Memory B cell (primary cell): ENCODE data around the gene GBX1.
A peak's percentile ranks its signal among the peaks of the same experiment; 100 is the strongest.

Source experiments
- ATAC-seq: fragments of 150-1000 bp; cut with Tn5 transposase; 2 replicates; pipeline ENCODE4 v1.10.0; 2021; ENCODE audit warnings: low read depth, mild to moderate bottlenecking, moderate library complexity
- DNase-seq, 2 donors: peaks; one replicate each; pipeline ENCODE4 v3.0.0; 2022; ENCODE audit warnings: low spot score in 2 of 2
- H3K27ac Mint-ChIP-seq: one replicate; pipeline ENCODE4 v1.8.0; 2022; ENCODE audit warnings: mild to moderate bottlenecking, moderate library complexity, mixed read lengths
- H3K27me3 Mint-ChIP-seq: one replicate; pipeline ENCODE4 v1.8.0; 2022; ENCODE audit warnings: mixed read lengths
- H3K36me3 Mint-ChIP-seq: one replicate; pipeline ENCODE4 v1.8.0; 2022; ENCODE audit warnings: mild to moderate bottlenecking, mixed read lengths
- H3K4me1 Mint-ChIP-seq: one replicate; pipeline ENCODE4 v1.8.0; 2022; ENCODE audit warnings: mixed read lengths
- H3K4me3 Mint-ChIP-seq: one replicate; pipeline ENCODE4 v1.8.0; 2022; ENCODE audit warnings: mild to moderate bottlenecking, moderate library complexity, mixed read lengths
- H3K9me3 Mint-ChIP-seq: one replicate; pipeline ENCODE4 v1.8.0; 2022; ENCODE audit warnings: mixed read lengths

The GBX1 gene

DNA sequence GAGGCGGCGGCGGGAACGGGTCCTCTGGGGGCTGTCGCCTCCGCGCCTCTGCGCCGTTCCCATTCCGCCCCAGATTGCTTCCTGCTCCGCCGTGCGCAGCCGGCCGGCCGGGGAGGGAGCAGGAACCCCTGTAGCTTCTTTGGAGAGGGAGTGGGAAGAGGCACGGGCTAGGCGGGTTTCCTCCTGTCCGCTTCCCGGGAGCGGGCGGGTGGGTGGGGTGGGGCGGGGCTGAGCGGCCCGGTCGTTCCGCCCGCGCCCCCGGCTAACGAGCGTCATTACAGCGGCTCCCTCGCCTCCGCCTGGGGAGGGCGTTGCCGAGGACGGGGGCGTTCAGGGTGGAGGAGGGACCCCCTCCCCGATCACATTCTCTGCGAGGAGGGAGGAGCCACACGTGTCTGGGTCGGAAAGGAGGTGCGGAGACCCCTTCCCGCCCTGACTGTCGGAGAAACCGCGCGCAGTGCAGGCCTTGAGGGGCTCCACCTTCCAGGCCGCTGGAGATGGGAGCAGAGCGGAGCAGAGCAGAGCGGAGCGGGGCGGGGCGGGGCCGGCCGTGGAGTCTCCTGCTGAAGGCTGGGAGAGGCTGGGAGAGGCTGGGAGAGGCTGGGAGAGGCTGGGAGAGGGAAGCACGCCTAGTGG, 41.5 kb downstream of the GBX1 start:
- no peak for ATAC-seq
- no peak for DNase-seq

DNA sequence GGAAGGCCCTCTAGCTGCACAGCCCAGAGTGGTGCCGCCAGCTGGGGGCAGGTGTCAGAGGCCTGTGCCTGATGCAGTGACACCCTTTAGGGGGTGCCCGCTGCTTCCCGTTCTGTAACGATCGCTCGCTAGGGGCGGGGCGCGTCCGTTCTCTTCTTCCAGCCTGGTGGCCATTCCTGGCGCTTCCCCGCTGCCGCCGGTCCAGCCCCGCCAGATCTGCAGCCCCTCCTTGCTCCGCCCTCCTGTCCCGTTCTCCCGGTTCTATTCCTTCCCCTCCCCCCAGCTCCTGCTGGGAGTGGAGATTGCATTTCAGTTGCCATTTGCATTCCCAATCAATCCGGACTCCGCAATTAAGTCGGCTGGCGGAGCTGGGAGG, 42.0 kb downstream of the GBX1 start:
- ATAC-seq (no peak), DNase-seq (no peak)
- Mint-ChIP-seq H3K27ac (no peak overlapping the region), H3K9me3 (no peaks in the 10 kb centered on the region), H3K36me3 (peaks cover 29% of the 10 kb centered on the region), H3K4me3 (no peak overlapping the region), H3K4me1 (peaks cover 4% of the 10 kb centered on the region), H3K27me3 (no peaks in the 10 kb centered on the region)

More for the DNA sequence above, 41.5 kb downstream of the GBX1 start:
- H3K9me3 Mint-ChIP-seq, result no peaks in the 10 kb centered on the region
- H3K4me3 Mint-ChIP-seq, result no peak overlapping the region
- H3K27me3 Mint-ChIP-seq, result no peaks in the 10 kb centered on the region
- H3K4me1 Mint-ChIP-seq, result peaks cover 4% of the 10 kb centered on the region
- no peak overlapping the region for H3K27ac Mint-ChIP-seq
- H3K36me3 Mint-ChIP-seq, result peaks cover 26% of the 10 kb centered on the region

DNA sequence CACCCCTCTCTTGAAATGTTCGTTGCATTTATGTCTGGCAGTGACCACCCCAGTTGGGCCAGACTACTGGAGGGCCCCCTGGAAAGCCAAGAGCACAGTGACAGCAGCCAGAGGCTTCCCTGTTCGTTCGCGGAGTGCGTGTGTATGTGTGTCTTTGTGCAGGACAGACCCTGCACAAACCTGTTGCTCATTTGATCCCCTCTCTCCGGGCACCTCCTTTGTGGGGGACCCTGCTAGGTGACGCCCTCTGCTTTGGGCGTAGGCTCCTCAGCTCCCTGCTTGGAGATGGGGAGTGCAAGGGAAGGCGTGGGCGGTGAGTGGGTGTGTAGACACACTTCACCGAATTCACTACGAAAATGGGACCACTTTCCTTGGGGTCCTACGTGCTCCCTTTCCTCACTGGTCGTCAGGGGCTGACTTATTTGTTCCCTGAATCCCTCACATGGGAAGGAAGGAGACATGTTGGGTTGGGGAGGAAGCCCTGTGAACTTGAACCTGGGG, 42.5 kb downstream of the GBX1 start:
- Mint-ChIP-seq H3K36me3 (peaks cover 28% of the 10 kb centered on the region), H3K27ac (no peak overlapping the region), H3K4me1 (peaks cover 4% of the 10 kb centered on the region), H3K9me3 (no peaks in the 10 kb centered on the region), H3K4me3 (no peak overlapping the region), H3K27me3 (no peaks in the 10 kb centered on the region)
- ATAC-seq, result no peak
- DNase-seq, result no peak

DNA sequence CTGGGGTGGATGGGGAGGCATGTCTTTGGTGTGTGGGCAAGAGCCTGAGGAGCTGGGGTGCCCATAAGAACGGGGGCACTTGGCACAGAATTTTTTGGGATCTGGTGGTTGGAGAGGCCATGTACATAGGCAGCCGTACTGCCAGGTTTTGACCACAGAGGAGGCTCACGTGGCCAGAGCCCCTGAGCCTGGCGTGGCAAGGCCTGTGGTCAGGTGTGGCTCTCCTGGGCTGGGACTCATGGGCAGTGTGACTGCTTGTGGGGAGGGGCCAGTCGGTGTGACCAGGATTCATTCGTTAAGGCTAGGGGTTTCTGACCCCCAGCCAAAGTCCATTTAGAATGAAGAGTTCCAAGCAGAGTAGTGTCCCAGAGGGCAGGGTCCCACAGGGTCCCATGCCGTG, 43.0 kb downstream of the GBX1 start:
- ATAC-seq (no peak), DNase-seq (no peak)
- Mint-ChIP-seq H3K27ac (no peak overlapping the region), H3K27me3 (no peaks in the 10 kb centered on the region), H3K4me3 (no peak overlapping the region), H3K9me3 (no peaks in the 10 kb centered on the region), H3K36me3 (peaks cover 27% of the 10 kb centered on the region), H3K4me1 (peaks cover 4% of the 10 kb centered on the region)

DNA sequence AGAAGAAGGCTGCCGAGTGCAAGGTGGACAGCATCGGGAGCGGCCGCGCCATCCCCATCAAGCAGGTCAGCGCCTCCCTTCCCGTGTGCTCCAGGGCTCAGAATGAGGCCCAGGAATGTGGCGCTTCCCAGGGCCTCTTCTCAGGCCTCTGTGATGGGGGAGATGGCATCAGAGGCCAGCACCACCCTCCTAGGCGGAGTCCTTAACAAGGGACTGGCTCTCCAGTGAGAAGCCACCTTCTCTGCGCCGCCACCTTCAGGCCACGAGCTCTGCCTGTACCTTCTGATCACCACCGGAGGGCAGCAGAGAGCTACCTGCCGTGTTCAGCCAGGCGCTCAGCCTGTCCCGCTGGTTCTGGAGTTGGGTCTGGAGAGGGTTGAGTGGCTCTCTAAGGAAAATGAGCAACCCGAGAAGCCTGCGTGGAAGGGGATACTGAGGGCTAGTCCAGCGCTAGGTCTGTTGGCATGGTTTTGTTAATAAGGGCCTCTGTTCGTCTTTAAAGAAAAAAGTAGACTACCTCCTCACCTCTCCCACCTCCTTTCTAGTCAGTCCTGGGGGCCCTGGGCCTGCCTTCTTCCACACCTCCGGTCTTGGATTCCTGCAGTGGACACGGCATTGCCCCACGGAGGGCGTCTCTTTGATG, 43.6 kb downstream of the GBX1 start:
- Mint-ChIP-seq H3K27ac (no peak overlapping the region), H3K9me3 (no peaks in the 10 kb centered on the region), H3K4me3 (no peak overlapping the region), H3K27me3 (no peaks in the 10 kb centered on the region), H3K36me3 (peaks cover 29% of the 10 kb centered on the region), H3K4me1 (peaks cover 4% of the 10 kb centered on the region)
- peak; percentile 83 to 88 for DNase-seq
- peak; percentile 98 for ATAC-seq

DNA sequence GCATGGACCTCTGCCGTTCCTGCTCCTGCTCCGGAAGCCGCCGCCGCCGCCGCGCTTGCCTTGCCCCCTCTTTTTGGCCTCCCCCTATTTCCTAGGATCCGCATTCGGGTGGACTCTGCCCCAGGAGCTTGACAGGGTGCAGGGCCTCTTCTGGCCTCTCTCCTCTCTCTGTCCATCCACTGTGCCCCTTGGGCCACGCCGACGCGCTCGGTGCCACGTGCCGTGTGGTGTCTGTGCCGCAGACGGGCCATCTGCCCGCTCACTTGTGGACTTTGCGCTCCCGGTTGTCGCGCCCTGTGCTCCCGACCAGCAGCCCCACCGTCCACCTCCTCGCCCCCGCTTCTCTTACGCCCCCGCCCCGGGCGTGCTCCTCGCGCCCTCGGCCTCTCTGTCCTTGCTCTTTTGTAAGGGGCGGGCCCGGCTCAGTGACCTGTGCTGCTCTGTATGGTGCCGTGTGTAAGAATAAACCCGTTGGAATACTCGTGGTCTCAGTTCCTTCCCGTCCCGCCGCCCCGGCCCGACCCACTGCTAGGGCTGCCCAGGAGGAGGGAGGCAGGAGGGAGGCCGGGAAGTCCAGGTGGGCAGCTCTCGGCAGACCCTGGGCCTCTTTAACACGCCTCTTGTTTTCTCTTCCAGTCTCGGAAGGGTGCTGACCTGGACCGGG, 44.2 kb downstream of the GBX1 start:
- Mint-ChIP-seq H3K36me3 (peaks cover 28% of the 10 kb centered on the region), H3K4me1 (peaks cover 4% of the 10 kb centered on the region), H3K27ac (no peak overlapping the region), H3K27me3 (no peaks in the 10 kb centered on the region), H3K9me3 (no peaks in the 10 kb centered on the region), H3K4me3 (no peak overlapping the region)
- ATAC-seq (no peak), DNase-seq (no peak)

DNA sequence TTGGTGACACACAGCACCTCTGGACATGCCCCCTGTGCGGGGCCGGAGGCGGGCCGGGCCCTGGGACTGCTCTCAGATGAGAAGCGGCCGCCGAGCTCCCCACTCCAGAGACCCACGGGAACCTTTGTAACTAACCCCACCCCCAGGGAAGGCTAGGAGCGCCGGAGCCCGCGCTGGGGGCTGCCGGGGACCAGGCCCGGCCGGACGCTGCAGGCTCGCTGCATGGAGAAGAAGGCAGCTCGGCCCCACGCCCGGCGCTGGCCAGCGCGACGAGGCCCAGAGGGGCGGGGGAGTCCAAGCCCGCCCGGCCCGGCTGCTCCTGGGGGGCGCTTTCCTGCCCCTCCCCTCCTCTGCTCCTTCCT, 44.7 kb downstream of the GBX1 start:
- Mint-ChIP-seq H3K36me3 (peaks cover 28% of the 10 kb centered on the region), H3K4me3 (no peak overlapping the region), H3K4me1 (peaks cover 4% of the 10 kb centered on the region), H3K9me3 (no peaks in the 10 kb centered on the region), H3K27me3 (no peaks in the 10 kb centered on the region), H3K27ac (no peak overlapping the region)
- DNase-seq (no peak), ATAC-seq (no peak)

DNA sequence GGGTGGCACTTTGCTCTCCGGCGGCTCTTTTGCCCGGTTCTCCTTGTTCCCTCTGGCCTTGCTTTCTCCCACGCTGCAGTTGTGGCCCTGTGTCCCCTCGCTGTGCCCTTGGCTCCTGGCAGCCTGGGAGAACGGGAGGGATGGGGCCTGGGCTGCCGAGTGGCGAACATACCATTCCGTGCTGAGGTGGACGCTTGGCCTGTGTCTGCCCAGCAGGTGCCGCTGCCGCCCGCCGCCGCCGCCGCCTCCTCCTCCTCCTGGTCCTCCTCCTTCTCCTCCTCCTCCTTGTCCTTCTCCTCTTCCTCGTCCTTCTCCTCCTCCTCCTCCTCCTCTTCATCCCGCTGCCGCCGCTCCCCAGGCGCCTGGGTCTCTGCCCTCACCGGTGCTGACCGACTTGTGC, 45.2 kb downstream of the GBX1 start:
- H3K36me3 Mint-ChIP-seq, result peaks cover 28% of the 10 kb centered on the region
- peaks cover 4% of the 10 kb centered on the region for H3K4me1 Mint-ChIP-seq

DNA sequence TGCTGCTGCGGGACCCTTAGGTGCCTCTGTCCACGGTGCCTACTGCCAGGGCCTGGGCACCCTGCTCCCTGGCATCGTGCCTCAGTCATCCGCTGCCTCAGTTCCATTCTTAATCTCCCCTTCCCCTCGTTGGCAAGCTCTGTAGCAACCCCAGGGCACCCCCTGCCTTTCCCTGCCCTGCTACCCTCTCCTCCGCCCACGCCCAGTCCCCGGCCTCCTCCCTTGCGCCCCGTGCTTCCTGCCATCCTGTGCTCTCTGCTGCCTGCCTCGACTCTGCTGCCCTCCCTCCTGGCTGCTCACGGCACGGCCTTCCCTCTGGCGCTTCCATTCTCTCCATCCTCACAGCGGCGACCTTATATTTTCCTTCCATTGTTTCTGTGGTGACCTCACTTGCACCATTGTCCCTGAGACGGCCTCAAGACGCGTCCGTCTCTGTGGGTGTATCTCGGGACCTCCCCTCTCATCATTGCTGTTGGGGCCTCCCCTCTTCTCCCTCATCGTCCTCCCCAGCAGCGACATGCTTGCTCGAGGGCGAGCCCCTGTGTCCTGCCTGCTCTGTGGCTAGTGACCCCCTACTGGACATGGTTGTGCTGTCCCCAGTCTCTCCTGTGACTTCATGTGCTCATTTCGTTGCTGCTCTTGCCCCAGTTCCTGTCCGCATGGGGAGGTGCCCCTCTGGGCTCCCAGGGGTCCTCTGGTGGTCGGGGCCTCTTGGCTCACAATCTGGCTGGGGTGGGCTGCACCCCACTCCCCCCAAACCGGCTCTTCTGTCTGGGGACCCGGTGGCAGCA, 45.9 kb downstream of the GBX1 start:
- no peaks in the 10 kb centered on the region for H3K27me3 Mint-ChIP-seq

More for the DNA sequence above, 45.2 kb downstream of the GBX1 start:
- no peak overlapping the region for H3K27ac Mint-ChIP-seq
- no peaks in the 10 kb centered on the region for H3K27me3 Mint-ChIP-seq
- H3K4me3 Mint-ChIP-seq, result no peak overlapping the region
- ATAC-seq, result no peak
- no peak for DNase-seq
- no peaks in the 10 kb centered on the region for H3K9me3 Mint-ChIP-seq

DNA sequence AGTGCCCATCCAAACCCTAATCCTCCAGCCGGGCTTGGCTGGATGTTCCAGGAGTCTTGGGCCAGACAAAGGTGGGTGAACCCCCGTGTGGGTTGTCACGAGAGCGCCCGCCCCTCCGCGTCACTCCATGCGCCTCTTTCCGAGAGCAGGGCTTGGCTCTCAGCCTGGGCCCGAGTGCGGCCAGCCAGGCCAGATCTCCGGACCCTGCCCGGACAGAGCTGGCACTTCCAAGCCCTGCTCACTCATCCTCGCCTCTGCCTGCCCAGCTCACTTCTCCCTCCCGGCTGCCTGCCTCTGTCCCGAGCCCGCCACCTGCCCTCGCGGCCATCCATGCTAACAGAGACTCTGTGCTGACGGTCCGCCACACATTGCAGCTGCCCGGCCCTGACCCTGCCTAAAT, 46.6 kb downstream of the GBX1 start:
- Mint-ChIP-seq H3K27me3 (no peaks in the 10 kb centered on the region), H3K36me3 (peaks cover 28% of the 10 kb centered on the region), H3K27ac (no peak overlapping the region), H3K4me1 (peaks cover 4% of the 10 kb centered on the region), H3K9me3 (no peaks in the 10 kb centered on the region), H3K4me3 (no peak overlapping the region)
- DNase-seq (no peak), ATAC-seq (no peak)

More for the DNA sequence above, 45.9 kb downstream of the GBX1 start:
- DNase-seq, result no peak
- Mint-ChIP-seq H3K4me1 (peaks cover 4% of the 10 kb centered on the region), H3K36me3 (peaks cover 28% of the 10 kb centered on the region), H3K27ac (no peak overlapping the region), H3K4me3 (no peak overlapping the region), H3K9me3 (no peaks in the 10 kb centered on the region)
- ATAC-seq, result no peak

DNA sequence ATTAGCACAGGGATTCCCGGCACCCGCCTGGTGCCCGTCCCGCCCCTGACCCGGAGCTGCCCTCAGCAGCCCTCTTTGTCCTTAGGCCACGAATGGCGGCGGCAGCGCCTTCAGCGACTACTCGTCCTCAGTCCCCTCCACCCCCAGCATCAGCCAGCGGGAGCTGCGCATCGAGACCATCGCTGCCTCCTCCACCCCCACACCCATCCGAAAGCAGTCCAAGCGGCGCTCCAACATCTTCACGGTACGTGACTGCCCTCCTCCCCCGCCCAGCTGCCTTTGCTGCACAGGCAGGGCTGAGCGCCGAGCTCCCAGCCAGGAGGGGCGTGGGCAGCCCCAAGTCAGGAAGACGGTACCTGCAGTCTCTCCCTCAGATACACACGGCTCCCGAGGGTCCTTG, 47.6 kb downstream of the GBX1 start:
- Mint-ChIP-seq H3K4me3 (no peak overlapping the region), H3K27me3 (no peaks in the 10 kb centered on the region), H3K9me3 (no peaks in the 10 kb centered on the region), H3K36me3 (peaks cover 28% of the 10 kb centered on the region), H3K27ac (no peak overlapping the region), H3K4me1 (peaks cover 6% of the 10 kb centered on the region)
- DNase-seq (no peak), ATAC-seq (no peak)

DNA sequence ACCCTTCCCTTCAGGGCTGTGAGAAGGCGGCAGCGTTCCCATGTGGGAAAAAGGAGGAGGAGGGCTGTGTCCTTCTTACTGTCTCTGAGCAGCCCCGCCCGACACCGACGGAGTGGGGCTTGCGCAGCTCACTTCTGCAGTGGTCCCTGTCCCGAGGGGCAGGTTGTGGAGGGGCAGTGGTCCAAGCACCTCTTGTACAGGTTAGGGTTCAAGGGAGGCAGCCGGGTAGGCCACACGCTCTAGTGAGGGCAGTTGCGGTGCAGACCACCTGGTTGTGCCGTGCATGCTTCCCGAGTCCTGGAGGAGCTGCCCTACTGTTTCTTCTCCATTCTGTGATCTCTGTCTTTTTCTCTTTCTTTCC, 48.5 kb downstream of the GBX1 start:
- Mint-ChIP-seq H3K4me3 (no peak overlapping the region), H3K4me1 (peaks cover 6% of the 10 kb centered on the region), H3K9me3 (no peaks in the 10 kb centered on the region), H3K36me3 (peaks cover 28% of the 10 kb centered on the region), H3K27ac (no peak overlapping the region), H3K27me3 (no peaks in the 10 kb centered on the region)
- DNase-seq, result no peak
- ATAC-seq, result no peak

DNA sequence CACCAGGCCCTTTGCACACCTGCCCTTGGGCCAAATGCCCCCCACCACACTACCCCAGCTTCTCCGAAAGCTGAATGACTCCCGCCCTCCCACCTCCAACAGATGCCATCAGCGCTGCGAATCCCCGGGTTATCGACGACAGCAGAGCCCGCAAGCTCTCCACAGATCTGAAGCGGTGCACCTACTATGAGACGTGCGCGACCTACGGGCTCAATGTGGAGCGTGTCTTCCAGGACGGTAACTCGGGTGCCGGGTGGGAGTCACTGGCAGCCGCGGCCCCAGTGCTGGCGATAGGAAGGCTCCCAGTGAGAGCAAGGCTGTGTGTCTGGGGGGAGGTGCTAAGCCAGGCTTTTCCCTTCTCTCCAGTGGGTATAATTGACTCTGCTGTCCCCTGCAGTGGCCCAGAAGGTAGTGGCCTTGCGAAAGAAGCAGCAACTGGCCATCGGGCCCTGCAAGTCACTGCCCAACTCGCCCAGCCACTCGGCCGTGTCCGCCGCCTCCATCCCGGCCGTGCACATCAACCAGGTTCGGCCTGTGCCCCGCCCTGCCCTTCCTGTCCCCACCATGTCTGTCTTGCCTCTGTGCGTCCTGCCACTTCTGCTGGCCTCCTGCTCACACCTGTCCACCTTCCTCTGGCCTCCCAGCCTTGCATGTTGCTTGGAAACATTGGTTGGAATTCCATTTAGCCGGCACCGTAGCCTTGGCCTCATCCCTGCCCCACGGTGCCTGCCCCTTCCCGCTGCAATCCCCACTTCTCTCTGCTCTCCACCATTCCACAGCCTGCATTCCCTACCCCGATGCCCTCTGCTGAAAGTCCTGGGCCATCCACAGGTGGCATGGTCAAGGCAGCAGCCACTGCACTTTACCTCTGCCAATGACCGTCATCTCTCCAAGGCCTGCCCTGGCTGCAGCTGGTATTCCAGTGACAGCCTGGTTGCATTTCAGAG, 49.1 kb downstream of the GBX1 start:
- DNase-seq (no peak), ATAC-seq (no peak)
- no peak overlapping the region for H3K27ac Mint-ChIP-seq
- H3K4me1 Mint-ChIP-seq, result peaks cover 3% of the 10 kb centered on the region
- no peaks in the 10 kb centered on the region for H3K27me3 Mint-ChIP-seq
- peaks cover 22% of the 10 kb centered on the region for H3K36me3 Mint-ChIP-seq
- H3K9me3 Mint-ChIP-seq, result no peaks in the 10 kb centered on the region
- H3K4me3 Mint-ChIP-seq, result no peak overlapping the region
